OCI-LY3 (cell line): ENCODE data around the gene PXDN.
"Not testable (repeated sequence)": the region's sequence is repeated elsewhere in the genome, so short reads cannot be mapped to it uniquely, and the experiment has no call there.

Source experiments
- H2AFZ ChIP-seq: fragments of 200-600, 300-600 bp; shearing (Covaris generic); 2 replicates; pipeline ENCODE4 v1.6.0; 2014; ENCODE audit warnings: antibody characterized with exemption, low read depth, low read length
- H3K27ac ChIP-seq: fragments of 200-600, 300-600 bp; sonication (generic); 2 replicates; pipeline ENCODE4 v1.5.1; 2014; ENCODE audit warnings: mild to moderate bottlenecking, low read length, moderate library complexity, mixed read lengths
- H3K27me3 ChIP-seq: fragments of 200-600, 300-600 bp; sonication (generic); 2 replicates; pipeline ENCODE4 v1.6.1; 2014; ENCODE audit warnings: low read depth, low read length, mixed read lengths
- H3K36me3 ChIP-seq: fragments of 200-600, 300-600 bp; sonication (generic); replicated peaks from 2 replicates; pipeline ENCODE3; 2014; ENCODE audit warnings: low read depth, low read length, mixed read lengths
- H3K4me1 ChIP-seq: fragments of 300-600, 200-600 bp; sonication (generic); 2 replicates; pipeline ENCODE4 v1.6.1; 2014; ENCODE audit warnings: low read length, mixed read lengths
- H3K4me2 ChIP-seq: fragments of 200-600, 300-600 bp; sonication (generic); 2 replicates; pipeline ENCODE4 v1.6.1; 2014; ENCODE audit warnings: low read length, mixed read lengths
- H3K4me3 ChIP-seq: fragments of 300-600, 200-600 bp; sonication (generic); 2 replicates; pipeline ENCODE4 v1.5.1; 2014; ENCODE audit warnings: antibody characterized with exemption, mild to moderate bottlenecking, low read length, moderate library complexity
- H3K79me2 ChIP-seq: fragments of 300-600, 200-600 bp; shearing (Covaris generic); 2 replicates; pipeline ENCODE4 v1.6.1; 2014; ENCODE audit warnings: mild to moderate bottlenecking, low read length, mixed read lengths
- H3K9ac ChIP-seq: fragments of 300-600, 200-600 bp; shearing (Covaris generic); 2 replicates; pipeline ENCODE4 v1.6.0; 2014; ENCODE audit warnings: mild to moderate bottlenecking, low read length, moderate library complexity
- H3K9me3 ChIP-seq: fragments of 200-600, 300-600 bp; shearing (Covaris generic); 2 replicates; pipeline ENCODE4 v1.6.1; 2014; ENCODE audit warnings: low read length, mixed read lengths; ENCODE audit not compliant: insufficient read depth
- H4K20me1 ChIP-seq: fragments of 200-600, 300-600 bp; sonication (generic); 2 replicates; pipeline ENCODE4 v1.6.1; 2016; ENCODE audit warnings: low read length, mixed read lengths; ENCODE audit not compliant: insufficient read depth
- EZH2phosphoT487 ChIP-seq: fragments of 200-600 bp; shearing (Covaris generic); IDR thresholded peaks from 2 replicates; pipeline ENCODE4 v1.6.1; 2018; ENCODE audit warnings: antibody characterized with exemption, mixed run types, low read depth
- TF ChIP-seq, protein P1 (sequence below): fragments of 200-600, 300-600 bp; sonication (generic); IDR thresholded peaks from 2 replicates; pipeline ENCODE4 v1.5.1; 2014; ENCODE audit warnings: antibody characterized with exemption, low read length, low read depth

The PXDN gene

DNA sequence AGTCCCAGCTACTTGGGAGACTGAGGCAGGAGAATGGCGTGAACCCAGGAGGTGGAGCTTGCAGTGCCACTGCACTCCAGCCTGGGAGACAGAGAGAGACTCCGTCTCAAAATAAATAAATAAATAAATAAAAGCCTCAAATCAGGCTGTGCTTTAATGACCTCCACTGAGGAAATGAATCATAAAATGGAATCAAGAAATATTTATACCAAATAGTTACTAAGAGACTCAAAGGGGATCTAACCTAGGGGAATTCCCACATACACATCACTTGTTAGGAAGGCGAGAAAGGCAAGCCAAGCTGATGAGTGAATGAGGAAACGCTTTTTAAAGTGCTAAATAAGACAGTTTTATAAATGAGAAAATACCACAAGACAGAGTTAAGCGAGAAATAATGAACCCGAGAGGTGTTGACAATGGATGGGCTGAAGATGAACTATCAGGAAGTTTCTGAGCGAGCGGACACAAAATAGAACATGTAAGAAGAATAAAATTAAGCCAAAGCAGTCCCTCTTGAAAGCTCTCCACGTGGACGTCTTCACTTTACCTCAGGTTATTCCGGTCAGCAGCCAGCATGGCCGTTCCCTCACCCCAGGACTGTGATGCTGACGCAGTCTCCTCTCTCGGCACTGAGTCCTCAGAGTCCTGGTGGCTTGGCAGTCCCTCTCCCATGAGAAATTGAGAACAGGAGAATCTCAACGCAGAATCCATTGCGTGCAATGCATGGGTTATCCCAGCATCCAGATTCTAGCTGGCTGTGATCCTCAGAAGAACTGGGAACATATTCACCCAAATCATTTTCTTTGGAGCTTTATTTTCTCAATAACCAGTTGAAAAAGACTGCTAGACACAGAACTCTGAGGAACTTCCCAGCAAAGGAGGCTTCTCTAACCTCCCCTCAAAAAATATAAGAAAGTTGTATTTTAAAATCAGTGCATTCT, 22.3 kb downstream of the PXDN start:
- no peak overlapping the region for H3K4me3 ChIP-seq
- no peaks in the 10 kb centered on the region for H4K20me1 ChIP-seq
- peaks cover 8% of the 10 kb centered on the region; the same call in 1 of the 2 replicates for H3K27me3 ChIP-seq
- no peak overlapping the region for H3K4me2 ChIP-seq
- H3K9ac ChIP-seq = no peak overlapping the region
- TF ChIP-seq EZH2phosphoT487 = no peak
- TF ChIP-seq, protein P1, sequence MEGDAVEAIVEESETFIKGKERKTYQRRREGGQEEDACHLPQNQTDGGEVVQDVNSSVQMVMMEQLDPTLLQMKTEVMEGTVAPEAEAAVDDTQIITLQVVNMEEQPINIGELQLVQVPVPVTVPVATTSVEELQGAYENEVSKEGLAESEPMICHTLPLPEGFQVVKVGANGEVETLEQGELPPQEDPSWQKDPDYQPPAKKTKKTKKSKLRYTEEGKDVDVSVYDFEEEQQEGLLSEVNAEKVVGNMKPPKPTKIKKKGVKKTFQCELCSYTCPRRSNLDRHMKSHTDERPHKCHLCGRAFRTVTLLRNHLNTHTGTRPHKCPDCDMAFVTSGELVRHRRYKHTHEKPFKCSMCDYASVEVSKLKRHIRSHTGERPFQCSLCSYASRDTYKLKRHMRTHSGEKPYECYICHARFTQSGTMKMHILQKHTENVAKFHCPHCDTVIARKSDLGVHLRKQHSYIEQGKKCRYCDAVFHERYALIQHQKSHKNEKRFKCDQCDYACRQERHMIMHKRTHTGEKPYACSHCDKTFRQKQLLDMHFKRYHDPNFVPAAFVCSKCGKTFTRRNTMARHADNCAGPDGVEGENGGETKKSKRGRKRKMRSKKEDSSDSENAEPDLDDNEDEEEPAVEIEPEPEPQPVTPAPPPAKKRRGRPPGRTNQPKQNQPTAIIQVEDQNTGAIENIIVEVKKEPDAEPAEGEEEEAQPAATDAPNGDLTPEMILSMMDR = no peak
- H3K9me3 ChIP-seq = no peaks in the 10 kb centered on the region
- no peaks in the 10 kb centered on the region for H3K36me3 ChIP-seq
- H2AFZ ChIP-seq = no peak overlapping the region
- no peak overlapping the region for H3K27ac ChIP-seq
- no peaks in the 10 kb centered on the region for H3K4me1 ChIP-seq
- no peaks in the 10 kb centered on the region for H3K79me2 ChIP-seq

DNA sequence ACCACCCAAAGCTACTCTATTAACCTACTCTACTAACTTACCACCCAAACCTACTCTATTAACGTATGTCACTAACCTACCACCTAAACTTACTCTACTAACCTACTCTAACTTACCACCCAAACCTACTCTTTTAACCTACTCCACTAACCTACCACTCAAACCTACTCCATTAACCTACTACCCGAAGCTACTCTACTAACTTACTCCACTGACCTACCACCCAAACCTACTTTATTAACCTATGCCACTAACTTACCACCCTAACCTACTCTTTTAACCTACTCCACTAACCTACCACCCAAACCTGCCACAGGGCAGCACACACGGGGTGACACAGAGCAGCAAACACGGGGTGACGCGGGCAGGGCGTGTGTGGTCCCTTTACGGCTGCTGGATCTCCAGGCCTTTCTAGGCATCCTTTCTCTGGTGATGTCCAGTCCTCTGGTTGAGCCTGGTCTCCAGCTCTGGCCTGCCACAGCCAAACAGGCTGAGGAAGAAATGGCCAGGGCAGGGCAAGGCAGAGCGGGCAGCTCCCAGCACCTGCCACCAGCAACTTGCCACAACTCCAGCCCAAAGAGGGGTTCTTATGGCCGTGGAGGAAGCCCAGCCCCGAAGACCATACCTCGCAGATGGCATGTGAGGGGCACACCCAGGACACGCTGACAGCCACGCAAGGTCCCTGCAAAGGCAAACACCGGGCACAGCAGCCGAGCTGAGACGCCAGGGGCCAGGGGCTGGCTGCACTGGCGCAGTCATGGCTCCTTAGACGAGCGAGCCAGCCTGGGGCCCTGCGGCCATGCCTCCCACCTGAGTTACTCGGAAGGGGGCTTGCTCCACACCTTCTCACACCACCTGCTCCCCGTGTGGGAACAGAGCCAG, 25.7 kb downstream of the PXDN start:
- no peak overlapping the region for H3K27ac ChIP-seq
- H3K4me1 ChIP-seq = no peaks in the 10 kb centered on the region
- H3K36me3 ChIP-seq = no peaks in the 10 kb centered on the region
- H3K4me2 ChIP-seq = no peak overlapping the region
- H3K79me2 ChIP-seq = no peaks in the 10 kb centered on the region
- H3K9ac ChIP-seq = no peak overlapping the region
- TF ChIP-seq EZH2phosphoT487 = no peak
- TF ChIP-seq, protein P1 = no peak
- no peak overlapping the region for H2AFZ ChIP-seq
- H3K4me3 ChIP-seq = no peak overlapping the region
- H3K9me3 ChIP-seq = no peaks in the 10 kb centered on the region
- no peaks in the 10 kb centered on the region for H4K20me1 ChIP-seq
- H3K27me3 ChIP-seq = peaks cover 8% of the 10 kb centered on the region; the same call in 1 of the 2 replicates

DNA sequence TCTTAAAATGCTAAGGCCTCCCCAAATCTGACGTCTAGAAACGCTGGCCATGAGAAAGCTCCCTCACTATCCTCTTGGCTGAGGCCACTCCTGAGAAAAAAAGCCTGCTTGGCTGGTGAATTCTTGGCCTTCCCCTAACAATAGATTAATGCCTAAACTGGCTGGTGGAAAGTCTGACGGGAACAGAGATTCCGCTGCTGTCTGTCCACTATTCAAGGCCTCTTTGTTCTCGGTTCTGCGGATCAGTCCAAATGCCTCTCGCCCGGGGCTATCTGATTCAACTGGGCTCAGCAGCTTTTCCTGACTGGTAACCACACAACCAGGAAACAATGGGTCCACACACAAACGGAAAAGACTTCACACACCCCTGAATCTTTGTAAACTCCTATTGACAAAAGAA, 27.2 kb downstream of the PXDN start:
- no peaks in the 10 kb centered on the region for H3K36me3 ChIP-seq
- no peaks in the 10 kb centered on the region for H3K4me1 ChIP-seq
- H2AFZ ChIP-seq = no peak overlapping the region
- H3K79me2 ChIP-seq = no peaks in the 10 kb centered on the region
- TF ChIP-seq, protein P1 = no peak
- TF ChIP-seq EZH2phosphoT487 = no peak
- no peak overlapping the region for H3K4me2 ChIP-seq
- H3K4me3 ChIP-seq = no peak overlapping the region
- H3K9ac ChIP-seq = no peak overlapping the region
- no peak overlapping the region for H3K27ac ChIP-seq
- no peaks in the 10 kb centered on the region for H4K20me1 ChIP-seq
- no peaks in the 10 kb centered on the region for H3K27me3 ChIP-seq
- H3K9me3 ChIP-seq = no peaks in the 10 kb centered on the region

DNA sequence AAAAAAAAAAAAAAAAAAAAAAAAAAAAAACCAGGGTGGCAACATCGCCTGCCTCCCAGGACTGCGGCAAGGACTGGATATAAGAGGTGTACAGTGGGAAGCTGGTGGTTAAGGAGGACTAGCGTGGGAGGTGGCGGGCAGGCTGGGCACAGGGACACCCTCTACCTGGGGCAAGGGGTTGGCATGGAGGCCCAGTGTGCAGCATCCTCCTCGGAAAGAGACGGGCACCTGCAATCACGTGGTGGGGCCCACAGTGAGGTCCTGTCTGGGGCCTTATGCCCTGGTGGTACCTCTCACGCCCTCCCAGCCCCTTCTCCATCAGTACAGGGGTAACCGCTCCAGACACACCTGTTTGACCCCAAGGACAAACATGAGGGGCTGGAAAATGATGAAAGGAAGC, 27.9 kb downstream of the PXDN start:
- no peaks in the 10 kb centered on the region for H4K20me1 ChIP-seq
- H3K36me3 ChIP-seq = no peaks in the 10 kb centered on the region

GRCh38 chr2:1716014-1716305, 28.4 kb downstream of the PXDN start:
- not testable (repeated sequence) for H3K9ac ChIP-seq, H3K27me3 ChIP-seq, H3K4me1 ChIP-seq, H3K4me3 ChIP-seq, H2AFZ ChIP-seq, H3K36me3 ChIP-seq, H3K9me3 ChIP-seq, H3K79me2 ChIP-seq, H3K4me2 ChIP-seq, H3K27ac ChIP-seq, H4K20me1 ChIP-seq

More for the DNA sequence above, 27.9 kb downstream of the PXDN start:
- H3K4me3 ChIP-seq = no peak overlapping the region
- H3K27ac ChIP-seq = no peak overlapping the region
- H3K9ac ChIP-seq = no peak overlapping the region
- no peaks in the 10 kb centered on the region for H3K27me3 ChIP-seq
- H3K79me2 ChIP-seq = no peaks in the 10 kb centered on the region
- TF ChIP-seq, protein P1 = no peak
- TF ChIP-seq EZH2phosphoT487 = no peak
- no peaks in the 10 kb centered on the region for H3K9me3 ChIP-seq
- H2AFZ ChIP-seq = no peak overlapping the region
- peaks cover 4% of the 10 kb centered on the region; the same call in 1 of the 2 replicates for H3K4me1 ChIP-seq
- H3K4me2 ChIP-seq = no peak overlapping the region
